Glutamatergic neuron (in vitro differentiated cells): Measurements from ENCODE around the gene MRRF. TPM values are rescaled to one million over a fixed set of nuclear protein-coding genes. Genes with fewer than 3 reads are reported as not detected.

ENCODE experiments used
- DNase-seq: peaks from one replicate; pipeline ENCODE4 v3.0.0; 2022
- H3K27ac Mint-ChIP-seq: one replicate; pipeline ENCODE4 v1.8.0; 2020; ENCODE audit warnings: mild to moderate bottlenecking, mixed read lengths, inconsistent platforms; ENCODE audit not compliant: unreplicated experiment
- H3K27me3 Mint-ChIP-seq: one replicate; pipeline ENCODE4 v1.8.0; 2020; ENCODE audit warnings: mild to moderate bottlenecking, moderate library complexity, mixed read lengths, inconsistent platforms; ENCODE audit not compliant: unreplicated experiment
- H3K36me3 Mint-ChIP-seq: one replicate; pipeline ENCODE4 v1.8.0; 2020; ENCODE audit warnings: mild to moderate bottlenecking, mixed read lengths, inconsistent platforms; ENCODE audit not compliant: unreplicated experiment
- H3K4me1 Mint-ChIP-seq: one replicate; pipeline ENCODE4 v1.8.0; 2020; ENCODE audit warnings: mild to moderate bottlenecking, low read depth, mixed read lengths, inconsistent platforms; ENCODE audit not compliant: unreplicated experiment
- H3K4me3 Mint-ChIP-seq: one replicate; pipeline ENCODE4 v1.8.0; 2020; ENCODE audit warnings: mild to moderate bottlenecking, mixed read lengths, inconsistent platforms; ENCODE audit not compliant: unreplicated experiment
- H3K9me3 Mint-ChIP-seq: one replicate; pipeline ENCODE4 v1.8.0; 2020; ENCODE audit warnings: mild to moderate bottlenecking, moderate library complexity, mixed read lengths, inconsistent platforms; ENCODE audit not compliant: unreplicated experiment
- CTCF ChIP-seq: fragments of 200-600 bp; sonication (generic); IDR thresholded peaks from one replicate; pipeline ENCODE4 v1.5.0; 2021; ENCODE audit not compliant: partially characterized antibody, unreplicated experiment
- total RNA-seq: library from RNA; stranded (reverse); fragmentation: NEBNext Ultra II Directional; extraction: Animal tissue kit (Norgen Biotek cat#: 25700); gene quantifications from one replicate; pipeline ENCODE4 v1.2.1, GENCODE V29; 2021; ENCODE audit not compliant: unreplicated experiment

The MRRF gene
- total RNA-seq, 1 donor from 2014 or later = 16.9 TPM

DNA sequence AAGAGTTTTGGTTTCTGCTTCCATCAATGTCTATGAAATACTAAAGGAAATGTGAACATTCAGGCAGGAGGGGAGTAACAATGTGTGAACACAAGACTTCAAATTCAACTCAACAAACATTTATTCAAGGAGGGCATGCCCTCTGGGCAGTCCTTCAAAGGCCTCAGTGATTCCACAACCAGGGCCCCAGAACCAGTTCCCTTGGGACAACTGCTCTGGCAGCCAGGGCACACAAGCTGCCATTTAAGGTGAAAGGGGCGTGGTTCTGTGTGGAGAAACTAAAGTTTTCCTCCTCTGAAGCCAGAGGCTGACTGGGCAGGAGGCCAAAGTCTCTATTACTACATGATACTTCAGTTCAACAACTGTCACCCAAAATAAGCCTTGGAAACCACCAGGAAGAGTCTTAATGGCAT, 3.2 kb upstream of the MRRF start:
- peaks cover 9% of the 10 kb centered on the region for H3K4me1 Mint-ChIP-seq
- H3K4me3 Mint-ChIP-seq = no peak overlapping the region
- H3K36me3 Mint-ChIP-seq = no peaks in the 10 kb centered on the region
- H3K27ac Mint-ChIP-seq = no peak overlapping the region
- no peak for TF ChIP-seq CTCF
- peaks cover 6% of the 10 kb centered on the region for H3K9me3 Mint-ChIP-seq
- no peak for DNase-seq
- H3K27me3 Mint-ChIP-seq = peaks cover 4% of the 10 kb centered on the region

DNA sequence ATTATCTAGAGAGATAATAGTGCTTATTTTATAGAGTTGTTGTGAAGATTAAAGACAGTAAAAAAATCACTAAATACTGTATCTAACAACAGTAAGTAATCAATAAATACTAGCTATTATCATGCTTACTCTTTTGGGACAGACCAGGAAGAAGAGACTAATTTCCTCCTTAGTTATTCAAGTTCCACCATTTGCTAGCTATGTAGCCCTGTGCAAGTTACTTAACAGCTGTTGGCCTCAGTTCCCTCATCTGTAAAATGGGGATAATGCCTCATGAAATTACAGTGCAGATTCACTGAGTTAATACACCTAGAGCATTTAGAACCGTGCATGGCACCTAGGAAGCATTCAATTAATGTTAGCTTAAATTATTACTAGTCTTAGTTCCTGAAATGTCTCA, 2.6 kb upstream of the MRRF start:
- Mint-ChIP-seq H3K36me3 (no peaks in the 10 kb centered on the region), H3K27ac (no peak overlapping the region), H3K4me3 (no peak overlapping the region), H3K4me1 (peaks cover 9% of the 10 kb centered on the region), H3K27me3 (peaks cover 4% of the 10 kb centered on the region), H3K9me3 (peaks cover 6% of the 10 kb centered on the region)
- no peak for DNase-seq
- TF ChIP-seq CTCF = no peak

- H3K9me3 Mint-ChIP-seq = peaks cover 6% of the 10 kb centered on the region
- H3K27ac Mint-ChIP-seq = peak overlapping the region; percentile 87
- peaks cover 4% of the 10 kb centered on the region for H3K27me3 Mint-ChIP-seq
- peaks cover 9% of the 10 kb centered on the region for H3K4me1 Mint-ChIP-seq
- no peak for TF ChIP-seq CTCF
- DNase-seq = no peak
- peak overlapping the region; percentile 96 for H3K4me3 Mint-ChIP-seq
- H3K36me3 Mint-ChIP-seq = no peaks in the 10 kb centered on the region
Observed at GRCh38 chr9:122263699-122264349, 858 bp upstream of the MRRF start.

- Mint-ChIP-seq H3K36me3 (no peaks in the 10 kb centered on the region), H3K27me3 (peaks cover 4% of the 10 kb centered on the region), H3K4me1 (peaks cover 9% of the 10 kb centered on the region), H3K4me3 (peak overlapping the region; percentile 96), H3K27ac (peak overlapping the region; percentile 87), H3K9me3 (peaks cover 6% of the 10 kb centered on the region)
- TF ChIP-seq CTCF = no peak
- no peak for DNase-seq
Observed at GRCh38 chr9:122265149-122265915, 650 bp downstream of the MRRF start.
